Colon (tissue), 2 donors: ENCODE measurements around the gene NELFE.
"Not testable (repeated sequence)": the region's sequence is repeated elsewhere in the genome, so short reads cannot be mapped to it uniquely, and the experiment has no call there.

Experiments used
- FAIRE-seq: peaks from 2 replicates; lab custom pipeline; 2012; peaks lifted over from hg19 to GRCh38; lab: Jason Lieb, UNC
- donor health status: control.
- donor health status: control.

The NELFE gene

GRCh38 chr6:31958741-31959739, at the start of gene NELFE, which contains the start of gene SKIC2:
NELFE (minus strand) TSS chr6:31958971; CDS start chr6:31958446, 525 bp downstream.
SKIC2 (plus strand) TSS chr6:31959175; CDS start chr6:31959193, 18 bp downstream.
- no peak for FAIRE-seq

- not testable (repeated sequence) for FAIRE-seq
These were observed 49.3 kb upstream of the NELFE start for GRCh38 chr6:32008037-32008436.

GRCh38 chr6:32007086-32007485, 48.3 kb upstream of the NELFE start:
- not testable (repeated sequence) for FAIRE-seq

- not testable (repeated sequence) for FAIRE-seq
These were observed 47.3 kb upstream of the NELFE start for GRCh38 chr6:32005991-32006529.

GRCh38 chr6:32005538-32005880, 46.7 kb upstream of the NELFE start:
- not testable (repeated sequence) for FAIRE-seq

GRCh38 chr6:32004864-32005537, 46.2 kb upstream of the NELFE start:
- not testable (repeated sequence) for FAIRE-seq

- FAIRE-seq, result not testable (repeated sequence)
These were observed 45.6 kb upstream of the NELFE start for GRCh38 chr6:32004393-32004792.

GRCh38 chr6:32003301-32003700, 44.5 kb upstream of the NELFE start:
- not testable (repeated sequence) for FAIRE-seq

GRCh38 chr6:32002546-32003268, 43.9 kb upstream of the NELFE start:
- FAIRE-seq, result not testable (repeated sequence)

- not testable (repeated sequence) for FAIRE-seq
These were observed 37.6 kb upstream of the NELFE start for GRCh38 chr6:31996385-31996784.

GRCh38 chr6:31994421-31994820, 35.6 kb upstream of the NELFE start:
- not testable (repeated sequence) for FAIRE-seq

GRCh38 chr6:31989363-31989762, 30.6 kb upstream of the NELFE start:
- not testable (repeated sequence) for FAIRE-seq

- FAIRE-seq, result not testable (repeated sequence)
These were observed 23.0 kb upstream of the NELFE start, which contains the start of gene C4A for GRCh38 chr6:31981744-31982143. C4A (plus strand) TSS chr6:31982057; CDS start chr6:31982108, 51 bp downstream.

- not testable (repeated sequence) for FAIRE-seq
These were observed 22.2 kb upstream of the NELFE start for GRCh38 chr6:31980998-31981397.

GRCh38 chr6:31980195-31980876, 21.6 kb upstream of the NELFE start:
- not testable (repeated sequence) for FAIRE-seq

GRCh38 chr6:31979238-31979898, 20.6 kb upstream of the NELFE start:
- FAIRE-seq, result no peak

- FAIRE-seq, result no peak
These were observed 20.1 kb upstream of the NELFE start for GRCh38 chr6:31978831-31979230.

- no peak for FAIRE-seq
These were observed 19.2 kb upstream of the NELFE start for GRCh38 chr6:31977816-31978431.

- FAIRE-seq, result not testable (repeated sequence)
These were observed 17.3 kb upstream of the NELFE start for GRCh38 chr6:31976065-31976464.

GRCh38 chr6:31972709-31973350, 14.1 kb upstream of the NELFE start:
- FAIRE-seq, result no peak
